ENCODE data around the gene FBXO3. TPM values are rescaled to one million over a fixed set of nuclear protein-coding genes. Genes with fewer than 3 reads are reported as not detected.
A peak's percentile ranks its signal among the peaks of the same experiment; 100 is the strongest.
"Not testable (repeated sequence)": the region's sequence is repeated elsewhere in the genome, so short reads cannot be mapped to it uniquely, and the experiment has no call there.

FBXO3 gene, protein sequence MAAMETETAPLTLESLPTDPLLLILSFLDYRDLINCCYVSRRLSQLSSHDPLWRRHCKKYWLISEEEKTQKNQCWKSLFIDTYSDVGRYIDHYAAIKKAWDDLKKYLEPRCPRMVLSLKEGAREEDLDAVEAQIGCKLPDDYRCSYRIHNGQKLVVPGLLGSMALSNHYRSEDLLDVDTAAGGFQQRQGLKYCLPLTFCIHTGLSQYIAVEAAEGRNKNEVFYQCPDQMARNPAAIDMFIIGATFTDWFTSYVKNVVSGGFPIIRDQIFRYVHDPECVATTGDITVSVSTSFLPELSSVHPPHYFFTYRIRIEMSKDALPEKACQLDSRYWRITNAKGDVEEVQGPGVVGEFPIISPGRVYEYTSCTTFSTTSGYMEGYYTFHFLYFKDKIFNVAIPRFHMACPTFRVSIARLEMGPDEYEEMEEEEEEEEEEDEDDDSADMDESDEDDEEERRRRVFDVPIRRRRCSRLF
- 29.2 TPM for total RNA-seq (2013)
- polyA plus RNA-seq (10 to 100 TPM; 17.5 to 25.2 (median 21.4) TPM), polyA minus RNA-seq (8.3 and 9.0 TPM in 2 replicates), total RNA-seq (8.2 to 54.3 (median 31.8) reads per million in 11 experiments)

DNA sequence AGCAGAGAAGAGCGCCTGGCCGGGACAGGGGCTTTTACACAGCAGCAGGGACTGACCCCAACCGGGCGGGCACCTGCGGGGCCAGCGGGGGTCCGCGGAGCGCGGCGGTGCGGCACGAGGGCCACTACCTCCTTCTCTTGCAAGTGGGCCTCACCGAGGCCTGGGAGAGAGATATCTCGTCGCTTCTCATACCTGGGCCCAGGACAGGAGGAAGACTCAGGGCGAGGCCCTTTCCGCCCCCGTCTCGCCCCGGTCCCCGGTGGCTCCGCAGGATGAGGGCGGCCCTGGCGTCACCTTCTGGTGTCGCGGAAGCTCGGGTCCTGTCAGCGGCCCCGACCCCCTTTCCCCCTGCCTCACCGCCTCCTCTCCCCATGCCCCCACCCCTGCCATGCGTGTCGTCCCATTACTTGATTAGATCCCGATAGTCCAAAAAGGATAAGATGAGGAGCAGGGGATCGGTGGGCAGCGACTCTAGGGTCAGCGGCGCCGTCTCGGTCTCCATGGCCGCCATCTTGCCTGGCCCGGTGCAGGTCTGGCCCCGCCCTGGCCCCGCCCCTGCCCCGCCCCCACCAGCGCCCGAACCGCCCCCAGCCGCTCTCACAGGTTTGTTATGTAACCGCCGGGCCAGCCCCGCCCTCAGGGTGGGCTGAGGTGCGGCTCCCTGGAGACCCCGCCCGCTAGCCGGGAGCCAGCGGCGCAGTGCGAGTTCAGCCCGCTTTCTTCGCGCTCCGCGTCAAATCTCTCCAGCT is at the start of gene FBXO3:
Gene FBXO3 (minus strand): TSS at position 534 of the 749 bp plus-strand sequence. CDS start 23 bp downstream, at position 511.
- Mint-ChIP-seq H3K27ac (peak within 1 kb of the TSS; percentile 74 to 96 (median 92)), H3K9me3 (peaks cover 0 to 4% (median 0%) of the 10 kb centered on the region in 7 donors), H3K4me3 (peak within 1 kb of the TSS; percentile 97), H3K4me1 (peaks cover 26% of the 10 kb centered on the region), H3K36me3 (peaks cover 13 to 17% of the 10 kb centered on the region in 2 donors), H3K27me3 (ENCODE audit: low read depth in 3 of 3) (peaks cover 20 to 37% (median 31%) of the 10 kb centered on the region in 3 donors)
- H3K4me2 ChIP-seq (replicated peaks; ENCODE audit: extremely low read depth, low read length, poor library complexity, severe bottlenecking), result peak within 1 kb of the TSS; percentile 92
- H2AFZ ChIP-seq (ENCODE audit: insufficient read depth, low read depth, low read length, poor library complexity, severe bottlenecking), result peak within 1 kb of the TSS; percentile 97
- H3K27ac ChIP-seq (ENCODE audit: low read depth in 1 of 2, low read length in 2 of 2), result peak within 1 kb of the TSS in 1 of 2 donors; percentile 83
- peaks cover 18 to 40% of the 10 kb centered on the region in 2 donors for H3K27me3 ChIP-seq (ENCODE audit: control insufficient read depth in 2 of 2, insufficient read depth in 2 of 2, low read length in 2 of 2)
- H3K36me3 ChIP-seq (replicated peaks in 1 of 2; ENCODE audit: control insufficient read depth in 1 of 2, insufficient read depth in 2 of 2, low read length in 2 of 2), result peaks cover 11 to 14% of the 10 kb centered on the region in 2 donors
- DNase-seq, result peak; percentile 42 to 57 (median 52)
- peak within 1 kb of the TSS; percentile 89 for H3K9ac ChIP-seq (ENCODE audit: insufficient read depth, low read length, poor library complexity, severe bottlenecking)
- under 1% methylated on average over 46 of the region's 64 CpGs for WGBS (ENCODE audit: insufficient coverage)
- TF ChIP-seq, protein P1, sequence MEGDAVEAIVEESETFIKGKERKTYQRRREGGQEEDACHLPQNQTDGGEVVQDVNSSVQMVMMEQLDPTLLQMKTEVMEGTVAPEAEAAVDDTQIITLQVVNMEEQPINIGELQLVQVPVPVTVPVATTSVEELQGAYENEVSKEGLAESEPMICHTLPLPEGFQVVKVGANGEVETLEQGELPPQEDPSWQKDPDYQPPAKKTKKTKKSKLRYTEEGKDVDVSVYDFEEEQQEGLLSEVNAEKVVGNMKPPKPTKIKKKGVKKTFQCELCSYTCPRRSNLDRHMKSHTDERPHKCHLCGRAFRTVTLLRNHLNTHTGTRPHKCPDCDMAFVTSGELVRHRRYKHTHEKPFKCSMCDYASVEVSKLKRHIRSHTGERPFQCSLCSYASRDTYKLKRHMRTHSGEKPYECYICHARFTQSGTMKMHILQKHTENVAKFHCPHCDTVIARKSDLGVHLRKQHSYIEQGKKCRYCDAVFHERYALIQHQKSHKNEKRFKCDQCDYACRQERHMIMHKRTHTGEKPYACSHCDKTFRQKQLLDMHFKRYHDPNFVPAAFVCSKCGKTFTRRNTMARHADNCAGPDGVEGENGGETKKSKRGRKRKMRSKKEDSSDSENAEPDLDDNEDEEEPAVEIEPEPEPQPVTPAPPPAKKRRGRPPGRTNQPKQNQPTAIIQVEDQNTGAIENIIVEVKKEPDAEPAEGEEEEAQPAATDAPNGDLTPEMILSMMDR (IDR thresholded peaks at IDR 0.05), result no peak
- H3K9me3 ChIP-seq (replicated peaks in 1 of 2; ENCODE audit: control insufficient read depth in 1 of 2, insufficient read depth in 1 of 2, low read length in 2 of 2), result no peaks in the 10 kb centered on the region
- peak within 1 kb of the TSS; percentile 69 to 98 (median 78) for H3K4me3 ChIP-seq (replicated peaks in 1 of 3; ENCODE audit: low read depth in 2 of 3, low read length in 3 of 3)
- intact Hi-C loops (cut with micrococcal nuclease), result no loop called here
- H3K4me1 ChIP-seq (ENCODE audit: control insufficient read depth in 1 of 2, insufficient read depth in 2 of 2, low read length in 2 of 2), result peaks cover 18 to 25% of the 10 kb centered on the region in 2 donors
- H3K79me2 ChIP-seq (ENCODE audit: insufficient read depth, low read length), result peaks cover 30% of the 10 kb centered on the region
- peaks cover 10% of the 10 kb centered on the region for H4K20me1 ChIP-seq (ENCODE audit: insufficient read depth, low read length)

DNA sequence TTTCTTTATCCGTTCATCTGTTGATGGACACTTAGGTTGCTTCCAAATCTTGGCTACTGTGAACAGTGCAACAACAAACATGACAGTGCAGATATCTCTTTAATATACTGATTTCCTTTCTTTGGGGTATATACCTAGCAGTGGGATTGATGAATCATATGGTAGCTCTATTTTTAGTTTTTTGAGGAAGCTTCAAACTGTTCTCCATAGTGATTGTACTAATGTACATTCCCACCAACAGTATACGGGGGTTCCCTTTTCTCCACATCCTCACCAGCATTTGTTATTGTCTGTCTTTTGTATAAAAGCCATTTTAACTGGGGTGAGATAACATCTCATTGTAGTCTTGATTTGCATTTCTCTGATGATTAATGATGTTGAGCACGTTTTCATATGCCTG is 48.7 kb upstream of the FBXO3 start:
- DNase-seq, result peak in 1 of 3 donors; percentile 17
- H3K79me2 ChIP-seq (ENCODE audit: insufficient read depth, low read length); H3K4me3 ChIP-seq (replicated peaks in 1 of 3; ENCODE audit: low read depth in 2 of 3, low read length in 3 of 3); H3K4me2 ChIP-seq (replicated peaks; ENCODE audit: extremely low read depth, low read length, poor library complexity, severe bottlenecking); H3K36me3 ChIP-seq (replicated peaks in 1 of 2; ENCODE audit: control insufficient read depth in 1 of 2, insufficient read depth in 2 of 2, low read length in 2 of 2); H3K4me3 Mint-ChIP-seq; intact Hi-C loops (cut with micrococcal nuclease); H4K20me1 ChIP-seq (ENCODE audit: insufficient read depth, low read length); H3K9ac ChIP-seq (ENCODE audit: insufficient read depth, low read length, poor library complexity, severe bottlenecking); H3K9me3 Mint-ChIP-seq; H3K27ac ChIP-seq (ENCODE audit: low read depth in 1 of 2, low read length in 2 of 2); H3K27ac Mint-ChIP-seq; H3K36me3 Mint-ChIP-seq; H3K4me1 Mint-ChIP-seq; H3K4me1 ChIP-seq (ENCODE audit: control insufficient read depth in 1 of 2, insufficient read depth in 2 of 2, low read length in 2 of 2); H3K9me3 ChIP-seq (replicated peaks in 1 of 2; ENCODE audit: control insufficient read depth in 1 of 2, insufficient read depth in 1 of 2, low read length in 2 of 2); H2AFZ ChIP-seq (ENCODE audit: insufficient read depth, low read depth, low read length, poor library complexity, severe bottlenecking): not testable (repeated sequence)
- peaks cover 30 to 50% (median 35%) of the 10 kb centered on the region in 3 donors for H3K27me3 Mint-ChIP-seq (ENCODE audit: low read depth in 3 of 3)
- peaks cover 16 to 46% of the 10 kb centered on the region in 2 donors for H3K27me3 ChIP-seq (ENCODE audit: control insufficient read depth in 2 of 2, insufficient read depth in 2 of 2, low read length in 2 of 2)
- WGBS (ENCODE audit: insufficient coverage), result no CpG with 5 or more reads among the region's 3 CpGs
